HepG2 (cell line): ENCODE results near the gene PFKFB2. TPM values are rescaled to one million over a fixed set of nuclear protein-coding genes. Genes with fewer than 3 reads are reported as not detected.

Experiments
- ATAC-seq: fragments of 200-7000 bp; cut with Tn5 transposase; 3 replicates; pipeline ENCODE4 v1.9.1; 2020; ENCODE audit warnings: mild to moderate bottlenecking, moderate library complexity
- BruUV-seq: library from RNA; stranded (reverse); fragments of 400-500 nt; replicated peaks from 2 replicates; lab custom pipeline; 2021; lab: Mats Ljungman, UMichigan
- CTCF ChIA-PET: fragments of 300-600 bp; formaldehyde crosslinking; extraction: SDS; loops from one replicate; lab custom pipeline; 2021; ENCODE audit warnings: low total read pairs, inconsistent platforms, low intra/inter-chr PET ratio; lab: Yijun Ruan, JAX
- POLR2A ChIA-PET: fragments of 350-600 bp; sonication (Branson Sonifier 250); formaldehyde crosslinking; loops from one replicate; lab custom pipeline; 2020; ENCODE audit warnings: antibody characterized with exemption, inconsistent platforms; lab: Yijun Ruan, JAX
- DNase-seq: peaks from one replicate; pipeline ENCODE4 v3.0.0-alpha.2; 2015; ENCODE audit warnings: low spot score
- FAIRE-seq: peaks from 3 replicates; lab custom pipeline; 2011; peaks lifted over from hg19 to GRCh38; lab: Jason Lieb, UNC
- H2AFZ ChIP-seq: one replicate; pipeline ENCODE4 v1.6.1; 2011; ENCODE audit warnings: low read length, inconsistent platforms
- H3K27ac ChIP-seq: fragments of 300-600 bp; 3 replicates; pipeline ENCODE4 v1.8.0; 2011; ENCODE audit warnings: mixed run types, mild to moderate bottlenecking, mixed read lengths, low read length, inconsistent platforms; ENCODE audit not compliant: insufficient read depth; ENCODE audit errors: extremely low read length
- H3K27me3 ChIP-seq, 2 experiments: fragments of 200-600 bp in 1 of 2; 2 replicates in 1 of 2; 3 replicates in 1 of 2; pipeline versions ENCODE4 v1.6.0 to v1.8.0; 2011; ENCODE audit warnings: low read length in 2 of 2, mild to moderate bottlenecking in 2 of 2, moderate library complexity in 2 of 2, inconsistent platforms in 1 of 2; ENCODE audit not compliant: insufficient read depth in 2 of 2, control insufficient read depth in 1 of 2
- H3K36me3 ChIP-seq, 2 experiments: fragments of 200-600 bp in 1 of 2; replicated peaks in 1 of 2; 2 replicates in 1 of 2; 3 replicates in 1 of 2; pipeline versions ENCODE4 v1.5.1 to v1.8.0; 2011; ENCODE audit warnings: low read length in 2 of 2, inconsistent platforms in 1 of 2; ENCODE audit not compliant: insufficient read depth in 2 of 2, control insufficient read depth in 1 of 2
- H3K4me1 ChIP-seq: 2 replicates; pipeline ENCODE4 v1.5.1; 2012; ENCODE audit warnings: low read length, inconsistent platforms; ENCODE audit not compliant: insufficient read depth
- H3K4me2 ChIP-seq: 2 replicates; pipeline ENCODE4 v1.6.0; 2011; ENCODE audit warnings: low read depth, low read length, inconsistent platforms
- H3K4me3 ChIP-seq, 3 experiments: fragments of 200-600 bp in 1 of 3; sonication (generic), shearing (Covaris generic) in 1 of 3; replicated peaks in 1 of 3; 2 replicates each; pipeline ENCODE4 v1.5.1; 2011 to 2016; ENCODE audit warnings: low read length in 3 of 3, inconsistent platforms in 2 of 3, low read depth in 2 of 3, mild to moderate bottlenecking in 2 of 3, control low read depth in 1 of 3, mixed read lengths in 1 of 3; ENCODE audit not compliant: insufficient read depth in 1 of 3
- H3K79me2 ChIP-seq: one replicate; pipeline ENCODE4 v1.6.1; 2011; ENCODE audit warnings: low read length, inconsistent platforms; ENCODE audit not compliant: insufficient read depth
- H3K9ac ChIP-seq: 2 replicates; pipeline ENCODE4 v1.6.0; 2011; ENCODE audit warnings: mild to moderate bottlenecking, low read depth, low read length, inconsistent platforms; ENCODE audit not compliant: insufficient read depth
- H3K9me3 ChIP-seq: 2 replicates; pipeline ENCODE4 v1.5.1; 2012; ENCODE audit warnings: mild to moderate bottlenecking, low read length
- H4K20me1 ChIP-seq: 2 replicates; pipeline ENCODE4 v1.6.0; 2011; ENCODE audit warnings: inconsistent platforms, mild to moderate bottlenecking, low read length, moderate library complexity; ENCODE audit not compliant: insufficient read depth
- ATAD3A ChIP-seq: sonication (generic); formaldehyde crosslinking; IDR thresholded peaks from 2 replicates; pipeline ENCODE4 v1.4.0; 2020; ENCODE audit warnings: missing genetic modification reagents
- ATRX ChIP-seq: sonication (generic); formaldehyde crosslinking; IDR thresholded peaks from 2 replicates; pipeline ENCODE4 v1.4.0; 2020; ENCODE audit warnings: missing genetic modification reagents, borderline replicate concordance
- FOSL2 ChIP-seq: sonication (generic); formaldehyde crosslinking; IDR thresholded peaks from 2 replicates; pipeline ENCODE4 v1.4.0; 2020; ENCODE audit warnings: missing genetic modification reagents
- MAFF ChIP-seq: IDR thresholded peaks from 2 replicates; pipeline ENCODE4 v1.6.1; 2011; ENCODE audit warnings: low read depth, low read length, improper control_type of control experiment
- MATR3 ChIP-seq: sonication (generic); formaldehyde crosslinking; IDR thresholded peaks from 2 replicates; pipeline ENCODE4 v1.4.0; 2020; ENCODE audit warnings: missing genetic modification reagents
- RBFOX2 ChIP-seq: fragments of 200-400 bp; formaldehyde crosslinking; IDR thresholded peaks from 2 replicates; pipeline ENCODE4 v1.6.1; 2017; ENCODE audit warnings: low read depth, mild to moderate bottlenecking, low read length
- SMARCC2 ChIP-seq: fragments of 450-650 bp; IDR thresholded peaks from 2 replicates; pipeline ENCODE4 v1.6.1; 2017; ENCODE audit warnings: antibody characterized with exemption, mild to moderate bottlenecking
- SP1 ChIP-seq, 2 experiments: fragments of 450-650 bp in 1 of 2; sonication (generic) in 1 of 2; formaldehyde crosslinking in 1 of 2; IDR thresholded peaks; 2 replicates each; pipeline versions ENCODE4 v1.4.0 to v1.6.1; 2016 to 2020; ENCODE audit warnings: missing genetic modification reagents in 1 of 2
- SRSF4 ChIP-seq: fragments of 200-400 bp; formaldehyde crosslinking; IDR thresholded peaks from one replicate; pipeline ENCODE4 v1.6.1; 2018; ENCODE audit warnings: mild to moderate bottlenecking, low read depth, low read length, moderate library complexity; ENCODE audit not compliant: poor library complexity, severe bottlenecking
- ZKSCAN8 ChIP-seq: IDR thresholded peaks from 2 replicates; pipeline ENCODE4 v1.6.1; 2016; ENCODE audit warnings: borderline replicate concordance, missing genetic modification reagents, missing compliant biosample characterization
- ZMYM4 ChIP-seq: sonication (generic); formaldehyde crosslinking; IDR thresholded peaks from 2 replicates; pipeline ENCODE4 v1.8.1; 2023; ENCODE audit warnings: mild to moderate bottlenecking, missing genetic modification reagents
- ZNF546 ChIP-seq: sonication (generic); formaldehyde crosslinking; conservative IDR thresholded peaks from 2 replicates; pipeline ENCODE4 v1.8.1; 2023; ENCODE audit warnings: mild to moderate bottlenecking, missing genetic modification reagents
- WGBS: methylation state at CpG from one replicate; pipeline ENCODE4 v1.1.6; 2017; ENCODE audit warnings: low lambda C conversion rate; 5-methylcytosine and 5-hydroxymethylcytosine counted together
- in situ Hi-C: cut with HindIII; loops from 2 replicates; pipeline ENCODE4 v1.10.0; 2017; ENCODE audit warnings: low pct_unique_long_range_greater_than_20kb; ENCODE audit not compliant: extremely low pct_ligation_motif_present
- intact Hi-C: fragments of 100-400 bp; cut with micrococcal nuclease; formaldehyde crosslinking; loops from one replicate; pipeline ENCODE4 v1.10.0; 2022; ENCODE audit not compliant: unreplicated experiment
- polyA plus RNA-seq, 8 experiments: library from polyadenylated mRNA; depleted of rRNA in 3 of 8; stranded (reverse) in 7 of 8; unstranded in 1 of 8; fragments of >200 nt; fragmentation: Illumina TruSeq in 4 of 8; extraction: Trizol in 4 of 8; gene quantifications; 2 replicates each; pipeline versions ENCODE4 v1.2.1 to v1.2.3, GENCODE V29; 2011 to 2016; ENCODE audit warnings: low read depth in 4 of 8, missing spikeins in 1 of 8, mixed read lengths in 1 of 8; ENCODE audit not compliant: insufficient read depth in 1 of 8
- total RNA-seq, 5 experiments: library from RNA; depleted of rRNA; stranded (reverse); fragments of >200 nt; fragmentation: Illumina TruSeq; extraction: Trizol; gene quantifications; 2 replicates each; pipeline ENCODE4 v1.2.3, GENCODE V29; 2016; ENCODE audit warnings: low read depth in 1 of 5
- TF ChIP-seq, protein P1 (sequence below): sonication (generic); IDR thresholded peaks from 2 replicates; pipeline ENCODE4 v1.6.1; 2016; ENCODE audit warnings: low read depth, borderline replicate concordance
- TF ChIP-seq, protein P2 (sequence below): sonication (generic); formaldehyde crosslinking; IDR thresholded peaks from 2 replicates; pipeline ENCODE4 v1.5.1; 2020; ENCODE audit warnings: missing genetic modification reagents, mild to moderate bottlenecking, borderline replicate concordance
- TF ChIP-seq, protein P3 (sequence below): fragments of 450-650 bp; IDR thresholded peaks from 2 replicates; pipeline ENCODE4 v1.6.1; 2016

Gene PFKFB2
- total and polyA plus RNA-seq, 2 of the 13 experiments (the other 11 are each of a cell fraction or from before 2014, with no cell fraction given): 4.6 to 10.6 TPM

GRCh38 chr1:207031016-207031415 lies 22.1 kb upstream of the PFKFB2 start:
- BruUV-seq: no TSS peak
- ChIA-PET CTCF (no interaction called here), POLR2A (interaction anchor here (0.7 to 3.1 kb wide), 4 partner anchors 9 to 58 kb away, joined by 3 to 25 read pairs (median 14); partner anchors contain the start of genes PFKFB2 and YOD1)
- Histone ChIP-seq H3K4me3 (peak overlapping the region in 2 of 3 experiments; percentile 29 to 54; a peak in 3 of 6 replicates), H3K36me3 (no peaks in the 10 kb centered on the region), H3K9me3 (no peaks in the 10 kb centered on the region), H3K27ac (no peak overlapping the region), H3K4me2 (peak overlapping the region; percentile 85), H3K27me3 (no peaks in the 10 kb centered on the region), H3K4me1 (peaks cover 84% of the 10 kb centered on the region), H2AFZ (no peak overlapping the region), H3K79me2 (no peaks in the 10 kb centered on the region), H4K20me1 (no peaks in the 10 kb centered on the region), H3K9ac (no peak overlapping the region)
- ATAC-seq (no peak), FAIRE-seq (no peak), DNase-seq (no peak)
- in situ Hi-C loops: no loop called here
- 7% methylated on average over 1 of the region's 1 CpG for WGBS
- intact Hi-C loops: no loop called here
- TF ChIP-seq, protein P1, sequence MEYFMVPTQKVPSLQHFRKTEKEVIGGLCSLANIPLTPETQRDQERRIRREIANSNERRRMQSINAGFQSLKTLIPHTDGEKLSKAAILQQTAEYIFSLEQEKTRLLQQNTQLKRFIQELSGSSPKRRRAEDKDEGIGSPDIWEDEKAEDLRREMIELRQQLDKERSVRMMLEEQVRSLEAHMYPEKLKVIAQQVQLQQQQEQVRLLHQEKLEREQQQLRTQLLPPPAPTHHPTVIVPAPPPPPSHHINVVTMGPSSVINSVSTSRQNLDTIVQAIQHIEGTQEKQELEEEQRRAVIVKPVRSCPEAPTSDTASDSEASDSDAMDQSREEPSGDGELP: no peak
- TF ChIP-seq RBFOX2: 0 out of 2 replicates have a peak, but pooled peaks have one; percentile 3

- Histone ChIP-seq H3K36me3 (no peaks in the 10 kb centered on the region), H3K79me2 (no peaks in the 10 kb centered on the region), H3K27me3 (no peaks in the 10 kb centered on the region), H3K4me3 (peak overlapping the region; percentile 42 to 55 (median 54)), H3K4me2 (peak overlapping the region; percentile 85), H4K20me1 (no peaks in the 10 kb centered on the region), H2AFZ (no peak overlapping the region), H3K9me3 (no peaks in the 10 kb centered on the region), H3K4me1 (peaks cover 77% of the 10 kb centered on the region), H3K27ac (no peak overlapping the region), H3K9ac (peak overlapping the region; percentile 12)
- FAIRE-seq (no peak), ATAC-seq (peak; percentile 20), DNase-seq (peak; percentile 39)
- in situ Hi-C loops: no loop called here
- WGBS: 11% methylated on average over 7 of the region's 7 CpGs
- BruUV-seq: no TSS peak
- ChIA-PET POLR2A (interaction anchor here (1.1 to 3.1 kb wide), 6 partner anchors 7 to 21 kb away, joined by 4 to 25 read pairs (median 6); partner anchors contain the start of genes PFKFB2 and YOD1), CTCF (no interaction called here)
- intact Hi-C loops: loop anchor here (2.0 kb wide), 1 partner anchor 19 kb away; the partner anchor contains the start of gene YOD1
- TF ChIP-seq, protein P2, sequence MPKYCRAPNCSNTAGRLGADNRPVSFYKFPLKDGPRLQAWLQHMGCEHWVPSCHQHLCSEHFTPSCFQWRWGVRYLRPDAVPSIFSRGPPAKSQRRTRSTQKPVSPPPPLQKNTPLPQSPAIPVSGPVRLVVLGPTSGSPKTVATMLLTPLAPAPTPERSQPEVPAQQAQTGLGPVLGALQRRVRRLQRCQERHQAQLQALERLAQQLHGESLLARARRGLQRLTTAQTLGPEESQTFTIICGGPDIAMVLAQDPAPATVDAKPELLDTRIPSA: no peak
- TF ChIP-seq ZMYM4 (CRISPR knock-in tag) (no peak), SRSF4 (no peak), ATAD3A (no peak), ZKSCAN8 (CRISPR knock-in tag) (0 out of 2 replicates have a peak, but pooled peaks have one; percentile 16), SMARCC2 (no peak), SP1 (IDR thresholded peaks at IDR 0.05) (no peak), SP1 (CRISPR knock-in tag; IDR thresholded peaks at IDR 0.05) (no peak), ZNF546 (CRISPR knock-in tag) (no peak), MAFF (no peak), ATRX (CRISPR knock-in tag) (no peak), FOSL2 (CRISPR knock-in tag) (0 out of 2 replicates have a peak, but pooled peaks have one; percentile 22), MATR3 (CRISPR knock-in tag) (no peak)
- TF ChIP-seq, protein P3, sequence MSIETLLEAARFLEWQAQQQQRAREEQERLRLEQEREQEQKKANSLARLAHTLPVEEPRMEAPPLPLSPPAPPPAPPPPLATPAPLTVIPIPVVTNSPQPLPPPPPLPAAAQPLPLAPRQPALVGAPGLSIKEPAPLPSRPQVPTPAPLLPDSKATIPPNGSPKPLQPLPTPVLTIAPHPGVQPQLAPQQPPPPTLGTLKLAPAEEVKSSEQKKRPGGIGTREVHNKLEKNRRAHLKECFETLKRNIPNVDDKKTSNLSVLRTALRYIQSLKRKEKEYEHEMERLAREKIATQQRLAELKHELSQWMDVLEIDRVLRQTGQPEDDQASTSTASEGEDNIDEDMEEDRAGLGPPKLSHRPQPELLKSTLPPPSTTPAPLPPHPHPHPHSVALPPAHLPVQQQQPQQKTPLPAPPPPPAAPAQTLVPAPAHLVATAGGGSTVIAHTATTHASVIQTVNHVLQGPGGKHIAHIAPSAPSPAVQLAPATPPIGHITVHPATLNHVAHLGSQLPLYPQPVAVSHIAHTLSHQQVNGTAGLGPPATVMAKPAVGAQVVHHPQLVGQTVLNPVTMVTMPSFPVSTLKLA: no peak
These were observed 21.3 kb upstream of the PFKFB2 start for GRCh38 chr1:207031632-207032264.
